GM13976 (cell line): ENCODE results near the gene TACR2.

ENCODE experiments used
- DNase-seq: peaks from one replicate; pipeline ENCODE4 v3.0.0; 2012; ENCODE audit warnings: low spot score
- in situ Hi-C: fragments of 300-500 bp; cut with MboI; formaldehyde crosslinking; loops from one replicate; pipeline ENCODE4 v1.12.0; 2022; ENCODE audit warnings: low sequenced_read_pairs, mixed read lengths, inconsistent platforms; ENCODE audit not compliant: unreplicated experiment
- TF ChIP-seq, protein P1 (sequence below): IDR thresholded peaks from 2 replicates; pipeline ENCODE4 v1.5.1; 2012; ENCODE audit warnings: borderline replicate concordance, mild to moderate bottlenecking; ENCODE audit not compliant: insufficient read depth; ENCODE audit errors: extremely low read depth, missing control alignments, control extremely low read depth

TACR2 gene

GRCh38 chr10:69457771-69458237 is 41.1 kb upstream of the TACR2 start:
- no peak for DNase-seq
- TF ChIP-seq, protein P1, sequence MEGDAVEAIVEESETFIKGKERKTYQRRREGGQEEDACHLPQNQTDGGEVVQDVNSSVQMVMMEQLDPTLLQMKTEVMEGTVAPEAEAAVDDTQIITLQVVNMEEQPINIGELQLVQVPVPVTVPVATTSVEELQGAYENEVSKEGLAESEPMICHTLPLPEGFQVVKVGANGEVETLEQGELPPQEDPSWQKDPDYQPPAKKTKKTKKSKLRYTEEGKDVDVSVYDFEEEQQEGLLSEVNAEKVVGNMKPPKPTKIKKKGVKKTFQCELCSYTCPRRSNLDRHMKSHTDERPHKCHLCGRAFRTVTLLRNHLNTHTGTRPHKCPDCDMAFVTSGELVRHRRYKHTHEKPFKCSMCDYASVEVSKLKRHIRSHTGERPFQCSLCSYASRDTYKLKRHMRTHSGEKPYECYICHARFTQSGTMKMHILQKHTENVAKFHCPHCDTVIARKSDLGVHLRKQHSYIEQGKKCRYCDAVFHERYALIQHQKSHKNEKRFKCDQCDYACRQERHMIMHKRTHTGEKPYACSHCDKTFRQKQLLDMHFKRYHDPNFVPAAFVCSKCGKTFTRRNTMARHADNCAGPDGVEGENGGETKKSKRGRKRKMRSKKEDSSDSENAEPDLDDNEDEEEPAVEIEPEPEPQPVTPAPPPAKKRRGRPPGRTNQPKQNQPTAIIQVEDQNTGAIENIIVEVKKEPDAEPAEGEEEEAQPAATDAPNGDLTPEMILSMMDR, result no peak
- in situ Hi-C loops, result no loop called here

DNA sequence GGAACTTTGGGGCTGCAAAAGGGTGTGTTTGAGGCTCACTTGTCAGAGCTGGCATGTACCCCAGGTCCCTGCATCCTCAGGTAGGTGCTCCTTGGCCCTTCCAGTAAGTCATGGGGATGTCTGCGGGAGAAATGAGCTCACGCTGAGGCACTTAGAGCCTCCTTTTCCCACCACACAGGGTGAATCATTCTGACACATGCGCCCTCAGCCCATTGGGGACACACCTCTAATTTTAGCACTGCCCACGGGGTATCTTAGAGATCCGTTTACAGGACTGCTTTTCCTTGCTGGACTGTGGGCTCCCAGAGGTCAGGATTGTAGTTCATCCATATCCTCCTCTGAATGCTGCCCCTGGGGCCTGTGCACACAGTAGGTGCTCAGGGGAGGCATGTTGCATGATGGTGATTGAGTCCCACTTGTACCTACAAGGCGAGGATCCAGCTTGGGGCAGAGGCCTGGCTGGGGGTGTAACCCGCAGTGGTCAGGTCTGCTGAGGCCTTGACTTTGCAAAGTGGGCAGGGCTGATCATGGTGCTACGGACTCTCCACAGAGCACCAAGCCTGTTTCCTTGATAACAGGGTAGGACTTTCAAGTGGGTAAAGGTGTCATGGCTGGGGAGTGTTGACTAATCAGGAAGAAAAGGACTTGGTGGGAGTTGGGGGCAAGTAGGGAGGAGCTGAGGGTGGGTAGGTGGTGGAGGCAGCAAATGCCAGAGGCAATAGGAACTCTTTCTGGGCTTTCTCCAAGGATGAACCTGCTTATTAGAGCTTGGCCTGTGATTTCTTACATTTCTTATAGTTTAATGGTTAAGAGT is 40.4 kb upstream of the TACR2 start:
- in situ Hi-C loops, result no loop called here
- no peak for DNase-seq
- TF ChIP-seq, protein P1, result no peak

GRCh38 chr10:69455006-69455763 is 38.5 kb upstream of the TACR2 start:
- in situ Hi-C loops, result no loop called here
- DNase-seq, result no peak
- TF ChIP-seq, protein P1, result no peak

DNA sequence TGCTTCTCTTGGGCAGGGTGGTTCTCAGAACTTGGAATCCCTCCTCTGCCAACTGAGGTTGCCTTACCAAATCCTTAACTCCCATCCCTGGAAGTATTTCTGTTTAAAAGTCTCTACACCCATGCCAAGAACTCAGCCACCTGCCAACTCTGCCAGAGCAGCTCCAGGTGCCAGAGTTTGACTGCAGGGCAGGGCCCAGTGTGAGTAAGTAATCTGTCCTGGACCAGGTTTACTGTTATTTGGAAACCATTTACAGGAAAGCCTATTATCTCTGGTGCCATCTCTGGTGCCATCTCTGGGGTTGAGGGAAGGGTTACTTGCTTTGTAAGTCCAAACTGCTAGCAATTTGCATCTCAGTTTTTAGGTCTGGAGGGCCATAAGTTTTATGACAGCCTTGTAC is 37.1 kb upstream of the TACR2 start:
- TF ChIP-seq, protein P1, result no peak
- in situ Hi-C loops, result no loop called here
- no peak for DNase-seq

GRCh38 chr10:69452676-69453415 is 36.1 kb upstream of the TACR2 start:
- DNase-seq, result no peak
- TF ChIP-seq, protein P1, result no peak
- in situ Hi-C loops, result no loop called here

DNA sequence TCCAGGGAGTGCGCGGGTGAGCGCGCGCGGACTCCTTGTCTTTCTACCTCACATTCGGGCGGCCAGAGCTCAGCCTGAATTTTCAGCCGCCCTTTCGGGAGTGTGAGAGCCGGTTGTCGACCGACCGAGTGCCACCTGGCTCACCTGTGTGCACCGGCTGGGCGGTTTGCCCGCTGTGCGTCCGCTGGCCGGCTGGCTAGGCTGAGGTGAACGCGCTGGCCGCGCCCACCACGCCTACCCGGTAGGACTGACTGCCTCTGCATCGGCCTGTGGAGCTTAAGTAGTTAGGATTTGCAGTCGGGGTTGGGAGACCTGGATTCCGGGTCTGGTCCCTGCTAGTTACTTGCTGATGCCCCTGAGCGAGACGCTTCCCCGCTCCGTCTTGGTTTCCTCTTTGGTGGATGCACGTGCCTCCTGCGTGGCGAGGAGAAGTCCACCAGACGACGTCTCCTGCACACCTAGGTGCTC is 35.1 kb upstream of the TACR2 start:
- in situ Hi-C loops, result no loop called here
- no peak for DNase-seq
- TF ChIP-seq, protein P1, result no peak
